PC-9 (cell line): ENCODE measurements around the gene EHBP1. TPM values are rescaled to one million over a fixed set of nuclear protein-coding genes. Genes with fewer than 3 reads are reported as not detected.

ENCODE experiments used
- BruUV-seq: library from RNA; stranded (reverse); fragments of 400-500 nt; replicated peaks from 2 replicates; lab custom pipeline; 2021; lab: Mats Ljungman, UMichigan
- CTCF ChIA-PET: fragments of 300-600 bp; sonication (Branson Sonifier 250); formaldehyde crosslinking; loops from one replicate; lab custom pipeline; 2022; ENCODE audit warnings: antibody characterized with exemption; lab: Charles Lee
- POLR2A ChIA-PET: fragments of 300-600 bp; sonication (Branson Sonifier 250); formaldehyde crosslinking; loops from one replicate; lab custom pipeline; 2022; ENCODE audit warnings: antibody characterized with exemption; ENCODE audit not compliant: unreplicated experiment; lab: Charles Lee
- DNase-seq, 2 experiments: peaks; one replicate each; pipeline versions ENCODE4 v3.0.0 to v3.0.0-alpha.2; 2015 to 2022; ENCODE audit warnings: mixed read lengths in 1 of 2
- H2AFZ ChIP-seq: fragments of 200-600 bp; sonication (generic); 2 replicates; pipeline ENCODE4 v1.8.1; 2017; ENCODE audit warnings: antibody characterized with exemption
- H3F3A ChIP-seq: fragments of 200-600 bp; sonication (generic); 2 replicates; pipeline ENCODE4 v1.8.1; 2017; ENCODE audit warnings: antibody characterized with exemption, mild to moderate bottlenecking, low read depth; ENCODE audit not compliant: insufficient read depth
- H3K27ac ChIP-seq: fragments of 200-600 bp; sonication (generic); 2 replicates; pipeline ENCODE4 v1.6.1; 2016; ENCODE audit warnings: mixed run types
- H3K27me3 ChIP-seq: fragments of 200-600 bp; sonication (generic); 2 replicates; pipeline ENCODE4 v1.6.1; 2016; ENCODE audit warnings: low read depth, mixed run types; ENCODE audit not compliant: insufficient read depth
- H3K36me3 ChIP-seq: fragments of 200-600 bp; sonication (generic); 2 replicates; pipeline ENCODE4 v1.6.1; 2016; ENCODE audit warnings: low read depth, mixed run types
- H3K4me1 ChIP-seq: fragments of 200-600 bp; sonication (generic); replicated peaks from 2 replicates; pipeline ENCODE4 v1.6.1; 2016; ENCODE audit warnings: mixed run types; ENCODE audit not compliant: insufficient read depth
- H3K4me2 ChIP-seq: fragments of 200-600 bp; sonication (generic); 2 replicates; pipeline ENCODE4 v1.6.1; 2017; ENCODE audit warnings: mixed run types
- H3K4me3 ChIP-seq: fragments of 200-600 bp; sonication (generic); 2 replicates; pipeline ENCODE4 v1.6.1; 2016; ENCODE audit warnings: mixed run types
- H3K79me2 ChIP-seq: fragments of 200-600 bp; sonication (generic); 2 replicates; pipeline ENCODE4 v1.6.1; 2017; ENCODE audit warnings: low read depth, mixed run types
- H3K9me2 ChIP-seq: fragments of 200-600 bp; sonication (generic); 2 replicates; pipeline ENCODE4 v1.8.1; 2017; ENCODE audit warnings: mild to moderate bottlenecking; ENCODE audit not compliant: insufficient read depth
- H3K9me3 ChIP-seq: fragments of 200-600 bp; sonication (generic); 2 replicates; pipeline ENCODE4 v1.8.1; 2016; ENCODE audit warnings: low read depth; ENCODE audit not compliant: insufficient read depth
- H4K20me1 ChIP-seq: fragments of 200-600 bp; sonication (generic); 2 replicates; pipeline ENCODE4 v1.8.1; 2017; ENCODE audit not compliant: insufficient read depth
- CTCF ChIP-seq: fragments of 200-600 bp; sonication (generic); conservative IDR thresholded peaks from 2 replicates; pipeline ENCODE4 v1.6.1; 2017; ENCODE audit warnings: mixed run types, antibody characterized with exemption, mild to moderate bottlenecking, moderate library complexity
- EZH2 ChIP-seq: fragments of 200-600 bp; sonication (generic); IDR thresholded peaks from 2 replicates; pipeline ENCODE4 v1.8.0; 2017; ENCODE audit warnings: antibody characterized with exemption, low read depth
- intact Hi-C: fragments of 100-400 bp; cut with micrococcal nuclease; formaldehyde crosslinking; loops from one replicate; pipeline ENCODE4 v1.10.0; 2022; ENCODE audit not compliant: unreplicated experiment
- total RNA-seq: library from RNA; stranded (reverse); gene quantifications from 2 replicates; pipeline ENCODE4 v1.2.3, GENCODE V29; 2021

EHBP1 gene
- total RNA-seq, 1 experiment from 2014 or later: 100 TPM

DNA sequence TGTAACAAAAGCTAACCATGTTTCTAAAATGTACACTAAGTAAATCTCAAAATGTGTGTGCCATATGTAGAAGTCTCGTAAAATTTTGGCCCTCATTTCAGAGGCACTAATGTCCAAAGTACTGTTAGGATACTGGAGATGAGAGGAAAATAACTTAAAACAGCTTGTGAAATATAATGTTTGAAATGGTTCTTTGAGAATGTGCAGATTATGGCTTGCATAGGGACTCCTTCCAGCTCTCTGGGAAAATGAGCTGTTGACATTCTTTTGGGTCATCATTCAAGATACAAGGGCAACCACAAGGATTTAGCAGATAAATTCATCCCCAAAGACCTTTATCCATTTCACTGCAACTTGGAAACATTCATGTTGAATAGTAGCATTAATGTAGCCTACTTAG is 307.0 kb downstream of the EHBP1 start:
- Histone ChIP-seq H3K9me2 (no peaks in the 10 kb centered on the region; the same call in 1 of the 2 replicates), H3F3A (no peaks in the 10 kb centered on the region), H3K79me2 (no peaks in the 10 kb centered on the region), H3K27me3 (no peaks in the 10 kb centered on the region), H3K4me2 (no peak overlapping the region), H4K20me1 (no peaks in the 10 kb centered on the region), H3K4me1 (no peaks in the 10 kb centered on the region), H3K27ac (no peak overlapping the region), H3K4me3 (no peak overlapping the region), H3K9me3 (no peaks in the 10 kb centered on the region), H3K36me3 (peaks cover 4% of the 10 kb centered on the region; the same call in 1 of the 2 replicates), H2AFZ (no peak overlapping the region)
- CTCF ChIA-PET: interaction anchor here (0.6 kb wide), 1 partner anchor 526 kb away, joined by 3 read pairs; no protein-coding TSS in a partner anchor
- TF ChIP-seq EZH2 (no peak), CTCF (no peak)
- DNase-seq: no peak
- POLR2A ChIA-PET: interaction anchor here (0.5 to 0.7 kb wide), 2 partner anchors 111 to 200 kb away, joined by 4 to 8 read pairs; no protein-coding TSS in a partner anchor
- no TSS peak for BruUV-seq
- intact Hi-C loops: no loop called here

GRCh38 chr2:63013438-63013837 is 307.9 kb downstream of the EHBP1 start:
- BruUV-seq: no TSS peak
- H3K9me2 ChIP-seq: no peaks in the 10 kb centered on the region; the same call in 1 of the 2 replicates
- no peak overlapping the region for H3K27ac ChIP-seq
- intact Hi-C loops: no loop called here
- DNase-seq: no peak
- no peaks in the 10 kb centered on the region for H3K79me2 ChIP-seq
- H3K4me3 ChIP-seq: no peak overlapping the region
- no peak overlapping the region for H2AFZ ChIP-seq
- H3K9me3 ChIP-seq: no peaks in the 10 kb centered on the region
- no peak overlapping the region for H3K4me2 ChIP-seq
- no peaks in the 10 kb centered on the region for H3K27me3 ChIP-seq
- CTCF ChIA-PET: no interaction called here
- H4K20me1 ChIP-seq: no peaks in the 10 kb centered on the region
- H3K4me1 ChIP-seq: no peaks in the 10 kb centered on the region
- no peaks in the 10 kb centered on the region for H3F3A ChIP-seq
- POLR2A ChIA-PET: no interaction called here
- peaks cover 4% of the 10 kb centered on the region; the same call in 1 of the 2 replicates for H3K36me3 ChIP-seq
- TF ChIP-seq EZH2: no peak
- TF ChIP-seq CTCF: no peak

DNA sequence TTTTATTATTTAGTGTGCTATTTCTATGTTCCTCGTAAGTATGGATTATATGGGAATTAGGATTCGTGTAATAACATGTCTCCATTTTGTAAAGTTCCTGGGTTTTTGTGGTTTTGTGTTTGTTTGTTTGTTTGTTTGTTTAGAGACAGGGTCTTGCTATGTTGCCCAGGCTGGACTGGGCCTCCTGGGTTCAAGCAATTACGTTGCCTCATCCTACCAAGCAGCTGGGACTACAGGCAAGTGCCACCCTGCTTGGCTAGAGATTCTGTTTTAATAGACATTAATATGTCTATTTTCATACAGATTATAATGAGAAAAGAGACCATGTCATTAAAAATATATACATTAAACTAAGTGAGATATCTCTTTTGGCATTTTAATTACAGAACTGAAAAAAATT is 309.9 kb downstream of the EHBP1 start:
- H3K27me3 ChIP-seq: no peaks in the 10 kb centered on the region
- H3K4me1 ChIP-seq: no peaks in the 10 kb centered on the region
- H3K79me2 ChIP-seq: no peaks in the 10 kb centered on the region
- no peaks in the 10 kb centered on the region; the same call in 1 of the 2 replicates for H3K9me2 ChIP-seq
- peaks cover 4% of the 10 kb centered on the region; the same call in 1 of the 2 replicates for H3K36me3 ChIP-seq
- ChIA-PET POLR2A (no interaction called here), CTCF (no interaction called here)
- BruUV-seq: no TSS peak
- no peaks in the 10 kb centered on the region for H4K20me1 ChIP-seq
- H2AFZ ChIP-seq: no peak overlapping the region
- no peaks in the 10 kb centered on the region for H3F3A ChIP-seq
- H3K27ac ChIP-seq: no peak overlapping the region
- no peak for DNase-seq
- intact Hi-C loops: no loop called here
- TF ChIP-seq CTCF: no peak
- TF ChIP-seq EZH2: no peak
- H3K4me2 ChIP-seq: no peak overlapping the region
- no peaks in the 10 kb centered on the region for H3K9me3 ChIP-seq
- H3K4me3 ChIP-seq: no peak overlapping the region
